NCI-H446 (cell line): ENCODE results near the gene SYS1.
A peak's percentile ranks its signal among the peaks of the same experiment; 100 is the strongest.

Experiments
- DNase-seq, 2 experiments: peaks; one replicate each; lab custom pipeline; 2025; lab: John Stamatoyannopoulos, UW

SYS1 gene

DNA sequence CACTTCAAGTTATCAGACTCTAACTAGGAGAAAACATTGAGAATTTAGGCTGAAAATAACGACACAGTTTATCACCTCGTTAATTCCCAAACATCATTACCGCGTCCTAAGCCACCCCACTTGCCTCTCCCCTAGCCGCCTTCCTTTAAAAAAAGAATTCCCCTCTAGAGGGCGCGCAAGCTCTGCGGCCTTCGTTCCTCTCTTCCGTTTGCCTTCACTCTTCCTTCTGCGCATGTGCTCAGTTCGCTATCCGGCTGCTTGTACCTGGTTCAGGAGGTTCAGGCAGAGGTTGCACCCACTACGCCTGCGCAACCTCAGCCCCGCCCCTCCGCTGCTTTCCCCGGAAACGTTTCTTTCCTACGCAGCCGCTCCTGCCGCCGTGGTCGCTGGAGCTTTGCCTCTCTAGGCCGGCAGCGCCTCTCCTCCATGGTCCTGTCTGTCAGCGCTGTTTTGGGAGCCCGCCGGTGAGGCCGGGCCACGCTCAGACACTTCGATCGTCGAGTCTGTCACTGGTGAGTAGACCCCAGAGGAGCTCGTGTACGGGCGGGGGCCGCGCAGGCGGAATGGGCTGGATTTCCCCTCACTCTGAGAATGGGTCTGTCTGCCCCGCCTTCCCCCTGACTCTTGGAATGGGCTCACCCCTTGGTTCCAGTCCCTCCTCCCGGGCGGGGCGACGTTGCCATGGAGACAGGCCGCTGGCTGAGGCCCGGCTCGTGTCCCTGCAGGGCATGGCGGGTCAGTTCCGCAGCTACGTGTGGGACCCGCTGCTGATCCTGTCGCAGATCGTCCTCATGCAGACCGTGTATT, at the start of gene SYS1:
TSS of gene SYS1 (plus strand) at position 353 of the 807 bp plus-strand sequence. CDS start at position 729, 376 bp downstream.
- peak; percentile 98 for DNase-seq

DNA sequence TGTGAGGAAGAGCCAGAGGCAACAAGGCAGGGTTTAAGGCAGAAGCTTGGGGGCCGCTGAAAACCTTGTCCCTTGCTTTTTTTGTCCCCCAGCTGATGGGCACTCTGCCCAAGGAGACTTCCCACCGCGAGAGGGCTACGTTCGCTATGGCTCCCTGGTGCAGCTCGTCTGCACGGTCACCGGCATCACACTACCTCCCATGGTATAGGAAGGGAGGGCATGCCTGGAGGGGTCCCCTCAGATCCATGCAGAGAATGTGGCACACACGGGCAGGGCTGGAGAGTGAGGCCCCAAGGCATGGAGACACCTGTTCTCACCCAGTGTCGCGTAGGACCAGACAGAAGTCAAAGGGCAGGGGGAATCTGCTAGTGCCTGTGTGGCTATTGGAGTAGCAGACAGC, 49.0 kb upstream of the SYS1 start:
- DNase-seq = no peak

DNA sequence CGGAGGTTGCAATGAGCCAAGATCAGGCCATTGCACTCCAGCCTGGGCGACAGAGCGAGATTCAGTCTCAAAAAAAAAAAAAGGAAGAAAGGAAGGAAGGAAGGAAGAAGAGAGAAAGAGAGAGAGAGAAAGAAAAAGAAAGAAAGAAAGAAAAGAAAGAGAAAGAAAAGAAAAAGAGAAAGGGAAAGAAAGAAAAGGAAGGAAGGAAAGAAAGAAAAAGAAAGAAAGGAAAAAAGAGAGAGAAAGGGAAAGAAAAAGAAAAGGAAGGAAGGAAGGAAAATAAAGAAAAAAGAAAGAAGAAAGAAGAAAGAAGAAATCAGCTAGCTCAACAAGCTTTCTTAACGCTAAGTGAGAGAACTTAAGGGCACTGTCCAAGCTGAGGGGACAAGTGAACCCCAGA, 47.3 kb upstream of the SYS1 start:
- DNase-seq = no peak

DNA sequence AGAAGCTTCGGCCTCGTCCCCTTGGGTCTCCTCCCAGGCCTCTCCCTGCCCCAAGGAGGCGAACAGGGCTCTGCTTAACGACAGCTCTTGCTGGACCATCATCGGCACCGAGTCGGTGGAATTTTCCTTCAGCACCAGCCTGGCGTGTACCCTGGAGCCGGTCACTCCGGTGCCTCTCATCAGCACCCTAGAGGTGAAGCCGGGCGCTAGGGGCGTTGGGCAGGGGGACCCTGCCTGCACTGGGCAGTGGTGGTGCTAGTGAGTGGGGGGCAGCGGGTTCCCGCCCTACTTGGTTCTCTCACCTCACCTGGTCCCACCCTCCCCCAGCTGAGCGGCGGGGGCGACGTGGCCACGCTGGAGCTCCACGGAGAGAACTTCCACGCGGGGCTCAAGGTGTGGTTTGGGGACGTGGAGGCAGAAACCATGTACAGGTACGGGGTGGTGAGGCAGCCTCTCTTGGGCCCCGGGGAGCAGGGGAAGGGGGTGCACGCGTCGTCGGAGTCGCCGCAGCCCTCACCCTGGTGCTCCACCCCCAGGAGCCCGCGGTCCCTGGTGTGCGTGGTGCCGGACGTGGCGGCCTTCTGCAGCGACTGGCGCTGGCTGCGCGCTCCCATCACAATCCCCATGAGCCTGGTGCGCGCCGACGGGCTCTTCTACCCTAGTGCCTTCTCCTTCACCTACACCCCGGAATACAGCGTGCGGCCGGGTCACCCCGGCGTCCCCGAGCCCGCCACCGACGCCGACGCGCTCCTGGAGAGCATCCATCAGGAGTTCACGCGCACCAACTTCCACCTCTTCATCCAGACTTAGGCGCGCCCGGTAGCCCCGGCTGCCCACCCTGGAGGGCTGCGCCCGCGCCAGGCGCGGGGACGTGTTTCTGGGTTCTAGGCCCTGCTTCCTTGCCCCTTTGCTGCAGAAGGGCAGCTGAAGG, 46.5 kb upstream of the SYS1 start:
- DNase-seq = no peak

DNA sequence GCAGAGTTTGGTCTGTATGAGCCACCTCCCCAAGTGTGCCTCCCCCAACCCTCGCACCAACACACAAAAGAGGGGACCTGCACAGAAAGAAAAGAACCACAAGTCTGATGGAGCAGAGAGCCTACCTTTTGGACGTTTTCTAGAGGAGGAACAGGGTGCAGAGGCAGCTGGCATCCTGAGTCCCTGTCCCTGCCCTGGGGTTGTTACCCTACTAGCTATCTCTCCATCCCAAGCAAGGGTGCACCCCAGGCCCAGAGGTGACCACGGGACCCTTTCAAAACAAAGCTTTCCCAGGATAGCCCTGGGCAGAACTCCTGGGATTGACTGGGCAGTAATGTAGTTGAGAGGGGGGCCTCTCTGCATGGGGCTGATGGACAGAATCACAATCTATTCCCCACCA, 45.1 kb upstream of the SYS1 start:
- DNase-seq = no peak

DNA sequence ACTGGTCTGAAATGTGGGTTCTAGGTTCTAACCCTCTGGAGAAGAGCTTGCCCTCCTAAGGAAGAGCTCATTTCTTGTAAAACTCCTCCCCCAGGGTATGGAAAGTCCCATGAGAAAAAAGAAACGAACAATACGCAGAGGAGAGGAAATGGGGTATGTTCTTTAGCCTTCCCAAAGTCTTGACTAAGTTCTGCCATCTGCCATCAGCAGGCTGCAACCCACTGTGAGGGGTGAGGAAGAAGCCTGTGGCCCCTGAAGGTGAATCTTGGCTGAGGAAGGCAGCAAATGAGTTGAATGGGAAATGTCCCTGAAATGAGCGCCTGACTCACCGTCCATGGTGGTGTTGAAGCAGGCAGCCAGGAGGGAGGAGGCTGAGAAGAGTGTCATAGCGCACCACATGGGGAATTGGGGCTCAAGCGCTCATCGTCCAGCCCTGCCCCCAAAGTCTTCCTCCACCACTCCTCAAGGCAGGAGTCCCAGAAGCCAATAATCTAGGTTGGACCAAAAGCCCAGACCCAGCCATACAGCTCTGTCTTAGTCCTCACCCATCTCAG, 44.5 kb upstream of the SYS1 start:
- no peak for DNase-seq

DNA sequence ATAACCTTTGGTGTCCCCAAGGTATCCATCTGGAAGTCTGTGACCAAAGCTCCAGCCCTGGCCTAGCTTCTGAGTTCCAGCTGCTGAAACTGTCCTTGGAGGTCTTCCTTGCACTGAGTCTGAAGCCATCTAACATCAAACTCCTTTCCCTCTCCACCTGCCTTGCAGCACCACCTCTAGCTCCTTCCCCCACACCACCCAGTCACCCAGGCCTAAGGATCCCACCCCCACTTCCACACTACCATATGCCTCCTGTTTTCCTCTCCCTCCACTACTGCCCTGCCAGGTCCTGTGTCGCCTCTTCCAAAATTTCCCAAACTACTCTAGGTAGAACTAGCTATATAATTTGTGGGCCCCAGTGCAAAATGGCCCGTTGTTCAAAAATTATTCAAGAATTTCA, 44.0 kb upstream of the SYS1 start:
- DNase-seq = no peak

DNA sequence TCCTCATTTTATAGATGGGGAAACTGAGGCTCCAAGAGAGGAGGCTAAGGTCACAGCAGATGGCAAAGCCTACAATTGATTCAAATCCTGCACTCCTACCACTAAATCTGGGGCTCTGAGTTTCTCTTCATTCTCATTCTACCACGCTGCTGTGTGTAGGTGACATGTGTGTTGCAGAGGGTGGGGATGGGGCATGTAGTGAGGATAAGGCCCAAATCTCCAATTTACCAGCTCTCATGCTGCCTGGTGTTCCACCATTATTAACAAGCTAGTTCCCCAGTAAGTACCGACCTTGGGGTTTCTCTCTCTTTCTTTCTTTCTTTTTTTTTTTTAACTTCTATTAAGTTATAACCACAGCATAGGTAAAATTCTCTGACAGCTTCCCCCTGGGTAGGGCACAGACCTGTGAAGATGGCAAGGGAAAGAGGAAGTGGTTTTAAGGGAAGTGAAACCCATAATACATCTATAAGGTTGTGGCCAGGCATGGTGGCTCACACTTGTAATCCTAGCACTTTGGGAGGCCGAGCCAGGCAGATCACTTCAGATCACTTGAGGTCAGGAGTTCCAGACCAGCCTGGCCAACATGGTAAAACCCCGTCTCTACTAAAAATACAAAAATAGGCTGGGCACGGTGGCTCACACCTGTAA, 41.9 kb upstream of the SYS1 start:
- no peak for DNase-seq

DNA sequence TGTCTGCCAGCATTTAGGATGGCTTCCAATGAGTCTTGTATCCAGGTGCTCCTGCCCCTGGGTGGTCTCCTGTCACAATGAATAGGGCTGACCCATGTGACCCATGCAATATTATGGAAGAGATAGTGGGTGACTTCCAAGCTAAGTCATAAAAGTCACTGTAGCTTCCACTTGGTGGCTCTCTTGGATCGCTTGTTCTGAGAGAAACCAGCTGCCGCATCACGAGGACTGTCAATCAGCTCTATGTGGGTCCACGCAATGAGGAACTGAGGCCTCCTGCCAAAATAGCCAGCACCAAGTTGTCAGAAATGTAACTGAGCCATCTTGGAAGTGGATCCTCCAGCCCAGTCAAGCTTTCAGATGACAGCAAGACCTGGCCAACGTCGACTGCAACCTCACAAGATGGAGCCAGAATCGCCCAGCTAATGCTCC, 40.0 kb upstream of the SYS1 start:
- DNase-seq = peak; percentile 7 to 24

DNA sequence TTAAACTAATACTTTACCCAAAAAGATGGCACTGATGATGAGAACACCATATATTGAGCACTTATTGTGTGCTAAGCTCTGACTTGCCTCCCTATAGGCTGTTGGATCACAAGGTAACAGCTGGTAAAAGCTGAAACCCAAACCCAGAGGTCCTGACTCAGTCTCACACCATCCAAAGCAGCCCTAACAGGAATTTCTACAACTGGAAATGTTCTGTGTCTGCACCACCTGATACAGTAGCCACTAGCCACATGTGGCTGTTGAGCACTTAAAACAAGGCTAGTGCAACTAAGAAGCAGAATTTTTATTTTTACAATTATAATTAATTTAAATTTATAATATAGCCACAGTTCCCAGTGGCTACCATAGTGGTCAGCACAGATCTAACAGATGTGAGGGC, 39.2 kb upstream of the SYS1 start:
- no peak for DNase-seq

DNA sequence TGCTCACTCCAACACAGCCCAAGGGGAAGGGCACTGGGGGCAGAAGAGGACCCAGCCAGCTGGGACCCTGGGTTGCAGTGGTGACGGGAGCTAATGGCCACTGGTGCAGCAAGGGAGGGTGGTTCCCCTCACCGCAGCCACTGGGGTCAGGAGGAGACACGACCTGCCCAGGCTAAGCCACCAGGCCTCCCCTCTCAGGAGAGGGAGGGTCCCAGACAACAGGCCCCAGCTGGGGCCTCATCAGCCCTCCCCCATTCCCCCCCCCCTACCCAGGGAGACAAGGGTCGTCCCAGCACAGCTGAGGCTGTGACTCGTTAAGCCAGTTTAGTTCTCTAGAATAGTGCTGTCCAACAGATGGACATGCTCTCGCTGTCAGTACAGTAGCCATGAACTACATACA, 37.6 kb upstream of the SYS1 start:
- no peak for DNase-seq

DNA sequence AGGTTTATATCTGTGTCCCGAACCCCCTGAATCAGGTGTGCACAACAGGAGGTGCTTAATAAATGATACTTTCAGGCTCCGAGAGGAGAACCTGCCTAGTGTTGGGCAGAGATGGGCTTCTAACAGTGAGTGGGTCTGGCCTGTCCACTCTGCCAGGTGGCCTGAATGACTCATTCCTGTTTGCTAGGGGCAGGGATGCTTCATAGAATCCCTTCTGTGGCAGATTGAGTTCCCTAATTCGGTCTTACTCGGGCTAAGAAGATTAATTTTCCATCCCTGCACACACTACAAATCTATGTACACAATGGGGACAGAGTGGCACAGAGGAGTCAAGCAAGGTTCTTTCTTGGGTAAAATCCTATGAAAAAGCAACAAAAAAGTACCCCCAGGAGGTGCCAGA, 34.5 kb upstream of the SYS1 start:
- no peak for DNase-seq

DNA sequence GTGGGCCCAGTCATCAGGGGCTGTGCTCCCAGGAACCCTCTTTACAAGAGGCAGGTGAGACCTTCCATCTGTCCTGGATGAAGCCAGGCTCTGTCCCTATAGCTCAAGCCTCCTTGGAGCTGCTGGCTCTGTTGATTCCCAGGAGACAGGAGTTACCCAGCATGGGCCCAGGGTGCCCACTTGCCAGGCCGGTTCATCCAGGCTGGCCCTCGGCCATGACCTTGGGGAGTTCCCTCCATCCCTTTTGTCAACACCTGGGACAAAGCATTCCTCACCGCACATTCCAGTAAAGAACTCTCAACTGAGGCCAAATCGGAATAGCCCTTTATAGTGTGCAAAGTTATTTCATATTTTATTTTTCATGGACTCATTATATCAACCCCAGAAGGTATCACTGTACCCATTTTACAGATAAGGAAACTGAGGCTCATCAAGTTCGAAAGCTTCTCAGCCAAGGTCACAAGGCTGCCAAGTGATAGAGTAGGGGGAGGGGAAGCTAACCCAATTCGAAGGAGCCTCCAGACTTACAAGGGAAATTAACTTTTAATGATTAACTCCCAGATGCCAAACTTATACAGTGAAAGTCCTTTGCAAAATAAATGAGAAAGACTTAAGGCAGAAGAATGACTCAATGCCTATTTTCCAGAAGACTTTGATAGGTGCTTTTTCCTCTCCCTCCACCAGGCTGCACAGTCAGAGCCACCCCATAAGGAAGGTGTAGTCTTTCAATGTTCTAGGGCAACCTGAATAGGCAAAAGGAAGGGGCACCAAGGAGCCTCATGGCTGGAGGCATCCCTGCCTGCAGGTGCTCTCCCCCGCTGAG, 33.2 kb upstream of the SYS1 start:
- no peak for DNase-seq

DNA sequence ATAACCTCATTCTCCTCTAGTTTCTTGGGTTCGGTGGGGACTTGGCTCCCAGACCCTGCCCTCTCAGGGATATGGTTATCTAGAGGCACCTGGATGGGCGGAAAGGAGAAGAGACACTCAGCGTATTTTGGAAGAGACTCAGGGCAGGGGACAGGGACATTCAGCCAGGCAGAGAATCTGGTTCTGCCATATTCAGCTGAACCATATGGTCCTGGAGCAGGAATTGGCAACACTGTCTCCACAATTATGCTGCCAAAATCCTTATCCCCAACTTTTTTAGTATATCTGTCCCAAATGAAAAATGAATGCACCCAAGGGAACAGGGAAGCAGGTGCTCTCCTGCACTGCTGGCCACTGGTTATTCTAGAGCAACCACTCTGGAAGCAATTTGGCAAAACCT, 32.5 kb upstream of the SYS1 start:
- DNase-seq = no peak

DNA sequence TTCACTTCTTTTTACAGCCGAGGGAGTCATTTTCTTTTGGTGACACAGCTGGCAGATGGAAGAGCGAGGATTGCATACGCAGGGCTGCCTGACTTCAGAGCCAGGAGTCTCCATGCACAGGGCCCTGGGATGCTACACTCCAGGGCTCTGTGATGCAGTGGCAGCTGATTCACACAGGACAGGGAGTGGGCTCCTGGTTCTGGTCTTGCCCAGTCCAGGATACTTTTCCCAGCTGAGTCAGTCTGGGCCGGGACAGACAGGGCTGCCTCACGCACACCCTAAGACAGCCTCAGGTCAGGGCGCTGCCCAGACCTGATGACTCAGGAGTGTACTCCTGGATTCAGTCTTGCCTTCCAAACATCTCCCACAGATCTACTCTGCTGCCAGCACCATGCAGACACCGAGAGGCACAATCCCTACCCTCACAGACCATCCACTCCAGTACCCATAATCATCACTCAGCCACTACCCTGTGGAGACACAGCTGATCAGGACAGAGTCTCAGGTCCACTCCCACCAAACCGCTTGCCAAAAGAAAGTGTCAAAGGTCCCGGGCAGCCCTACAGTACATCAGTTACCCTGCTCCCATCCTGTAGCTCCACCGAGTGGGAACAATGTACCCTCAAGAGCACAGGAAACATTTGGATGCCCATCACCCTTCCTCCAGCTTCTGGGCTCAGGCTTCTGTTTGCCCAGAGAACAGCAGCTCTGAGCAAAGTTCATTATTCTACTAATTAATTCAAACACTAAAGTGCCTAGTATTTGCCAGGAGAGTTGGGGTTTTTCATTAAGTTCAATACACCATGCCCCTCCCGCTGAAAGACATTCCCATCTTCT, 26.2 kb upstream of the SYS1 start:
- no peak for DNase-seq

DNA sequence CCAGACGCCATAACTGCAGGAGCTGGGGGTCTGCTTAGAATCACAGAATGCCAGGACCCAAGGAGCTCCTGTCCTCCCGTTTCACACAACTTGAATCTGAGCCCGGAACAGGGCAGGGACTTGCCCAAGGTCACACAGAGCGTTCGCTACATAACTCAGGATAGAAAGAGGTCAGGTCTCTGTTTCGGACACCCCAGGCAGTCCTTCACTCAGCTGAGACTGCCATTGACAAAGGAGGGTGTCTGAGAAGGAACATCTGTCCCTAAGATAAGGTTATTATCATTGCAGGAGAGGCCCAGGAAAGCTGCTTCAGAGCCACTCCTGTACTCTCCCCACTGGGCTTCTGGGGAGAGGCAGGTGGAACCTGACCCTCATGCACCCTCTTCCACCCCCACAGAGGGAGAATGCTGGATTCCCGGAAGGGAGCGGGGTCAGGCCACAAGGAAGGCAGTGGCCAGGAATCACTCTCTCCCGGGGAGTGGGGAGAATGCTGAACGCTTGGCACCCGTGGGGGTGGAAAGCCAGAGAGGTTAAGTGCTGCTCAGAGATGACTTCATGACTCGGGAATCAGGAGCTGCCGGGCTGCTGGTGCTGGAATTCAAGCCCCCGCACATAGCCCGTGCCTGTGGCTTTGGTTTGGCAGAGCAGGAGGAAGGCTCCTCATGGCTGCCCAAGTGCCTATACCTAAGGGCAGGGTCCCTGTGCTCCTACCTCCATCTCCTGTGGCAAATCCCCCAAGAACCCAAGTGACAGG, 25.4 kb upstream of the SYS1 start:
- no peak for DNase-seq

DNA sequence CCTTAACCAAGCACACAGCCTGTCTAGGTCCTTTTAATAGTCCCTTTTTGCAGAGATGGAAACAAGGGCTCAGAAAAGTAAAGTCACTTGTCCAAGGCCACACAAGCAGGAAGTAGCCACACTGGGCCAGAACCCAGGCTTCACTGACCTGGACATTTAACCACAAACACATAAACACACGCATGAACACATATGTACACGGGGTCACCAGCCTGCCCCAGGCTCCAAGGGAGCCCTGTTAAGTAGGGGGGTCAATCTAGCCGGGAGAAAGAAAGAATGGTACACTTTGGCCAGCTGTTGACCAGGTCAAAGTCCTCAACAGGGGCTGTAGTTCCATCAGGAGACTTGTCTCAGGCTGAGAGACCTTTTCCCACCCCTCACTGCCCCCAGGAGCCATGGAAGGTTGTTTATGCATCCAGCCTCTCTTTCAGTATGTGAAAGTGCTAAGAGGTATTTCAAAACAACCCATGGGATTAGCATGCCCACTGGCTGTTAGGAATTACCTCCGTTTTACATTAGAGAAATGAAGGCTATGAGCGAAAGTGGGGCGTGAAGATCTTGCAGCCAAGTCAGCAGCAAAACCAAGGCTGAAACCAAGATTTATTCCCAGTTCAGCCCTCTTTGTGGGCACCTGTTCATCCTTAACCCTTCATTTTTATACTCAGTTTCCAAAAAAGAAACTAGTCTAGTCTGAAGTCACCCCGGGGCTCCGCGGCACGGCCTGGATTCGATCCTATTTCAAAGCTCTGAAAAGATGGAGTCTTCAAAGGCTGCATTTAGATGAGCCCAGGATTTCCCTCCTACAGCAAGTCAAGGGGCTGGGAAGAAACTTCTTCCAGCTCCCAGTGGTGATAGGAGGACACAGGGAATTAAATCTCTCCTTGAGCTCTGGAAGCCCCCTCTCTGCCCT, 24.6 kb upstream of the SYS1 start:
- DNase-seq = no peak

DNA sequence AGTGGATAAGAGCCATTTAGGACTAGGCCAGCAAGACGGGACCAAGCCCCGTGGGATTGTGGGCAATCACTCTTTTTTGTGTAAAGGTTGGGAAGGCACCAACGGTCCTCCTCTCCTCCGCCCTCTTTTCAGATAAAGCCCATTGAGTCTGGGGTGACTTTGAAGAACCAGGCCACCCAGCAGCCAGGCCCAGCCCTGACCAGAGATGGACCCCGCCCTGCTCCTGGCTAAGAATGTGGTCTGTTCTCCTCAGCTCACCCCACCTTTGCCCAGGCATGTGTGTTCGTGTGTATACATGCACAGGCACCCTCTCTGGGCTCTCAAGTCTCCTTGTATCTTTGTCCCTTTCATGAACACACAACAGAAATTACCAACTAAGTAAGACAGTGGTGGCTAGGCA, 23.9 kb upstream of the SYS1 start:
- no peak for DNase-seq

DNA sequence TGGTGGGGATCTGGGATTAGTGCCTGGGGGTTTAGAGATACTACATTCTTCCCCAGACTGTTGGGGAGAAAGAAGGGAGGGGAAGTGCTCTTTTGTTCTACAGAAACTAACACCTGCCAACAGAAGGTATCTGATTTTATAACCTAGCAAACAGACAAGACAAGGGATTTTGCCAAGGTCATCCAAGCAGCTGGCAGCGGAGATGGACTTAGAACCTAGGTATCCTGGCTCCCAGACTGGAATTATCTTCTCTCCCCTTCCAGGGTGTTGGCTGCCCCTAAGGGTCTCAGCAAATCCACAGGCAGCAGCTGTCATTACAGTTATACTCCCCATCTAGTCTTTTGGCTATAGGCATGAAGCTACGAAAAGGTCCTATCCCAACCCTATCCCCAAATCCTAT, 23.2 kb upstream of the SYS1 start:
- DNase-seq = no peak
